NCI-H524 (cell line): ENCODE measurements around the gene IFITM5.
"Not testable (repeated sequence)": the region's sequence is repeated elsewhere in the genome, so short reads cannot be mapped to it uniquely, and the experiment has no call there.

ENCODE experiments used
- DNase-seq, 2 experiments: peaks; one replicate each; lab custom pipeline; 2025; lab: John Stamatoyannopoulos, UW

Gene IFITM5

DNA sequence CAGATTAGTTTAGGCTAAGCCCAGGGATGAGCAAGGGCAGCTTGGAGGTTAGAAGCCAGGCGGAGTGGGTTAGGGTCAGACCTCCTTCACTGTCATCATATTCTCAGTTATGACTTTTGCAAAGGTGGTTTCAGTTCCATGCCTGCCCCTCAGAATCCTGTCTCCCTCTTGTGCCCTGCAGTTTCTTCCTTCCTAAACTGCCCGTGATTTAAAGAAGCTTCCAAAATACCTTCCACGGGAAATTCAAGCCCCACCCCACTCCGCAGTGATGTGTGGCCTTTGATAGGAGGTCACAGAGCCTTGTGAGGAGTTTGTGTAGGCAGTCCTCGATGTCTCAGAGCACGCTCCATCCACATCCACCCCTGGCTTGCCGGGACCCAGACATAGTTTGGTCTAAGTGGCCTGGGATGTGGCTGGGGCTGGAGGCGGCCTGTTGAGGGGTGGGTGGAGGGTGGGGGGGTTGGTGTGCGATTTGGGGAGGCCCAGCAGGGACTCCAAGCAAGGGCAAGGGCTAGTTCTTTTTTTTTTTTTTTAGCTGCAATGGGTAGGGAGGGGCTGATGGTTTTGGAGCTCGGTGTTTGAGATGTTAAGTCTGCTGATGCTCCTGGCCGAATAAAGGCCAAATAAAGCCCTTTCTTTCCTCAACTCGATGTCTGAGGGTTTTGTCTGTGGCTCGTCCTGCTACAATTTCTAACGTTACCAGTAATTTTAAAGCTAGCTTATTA is 12.9 kb upstream of the IFITM5 start:
- no peak for DNase-seq

DNA sequence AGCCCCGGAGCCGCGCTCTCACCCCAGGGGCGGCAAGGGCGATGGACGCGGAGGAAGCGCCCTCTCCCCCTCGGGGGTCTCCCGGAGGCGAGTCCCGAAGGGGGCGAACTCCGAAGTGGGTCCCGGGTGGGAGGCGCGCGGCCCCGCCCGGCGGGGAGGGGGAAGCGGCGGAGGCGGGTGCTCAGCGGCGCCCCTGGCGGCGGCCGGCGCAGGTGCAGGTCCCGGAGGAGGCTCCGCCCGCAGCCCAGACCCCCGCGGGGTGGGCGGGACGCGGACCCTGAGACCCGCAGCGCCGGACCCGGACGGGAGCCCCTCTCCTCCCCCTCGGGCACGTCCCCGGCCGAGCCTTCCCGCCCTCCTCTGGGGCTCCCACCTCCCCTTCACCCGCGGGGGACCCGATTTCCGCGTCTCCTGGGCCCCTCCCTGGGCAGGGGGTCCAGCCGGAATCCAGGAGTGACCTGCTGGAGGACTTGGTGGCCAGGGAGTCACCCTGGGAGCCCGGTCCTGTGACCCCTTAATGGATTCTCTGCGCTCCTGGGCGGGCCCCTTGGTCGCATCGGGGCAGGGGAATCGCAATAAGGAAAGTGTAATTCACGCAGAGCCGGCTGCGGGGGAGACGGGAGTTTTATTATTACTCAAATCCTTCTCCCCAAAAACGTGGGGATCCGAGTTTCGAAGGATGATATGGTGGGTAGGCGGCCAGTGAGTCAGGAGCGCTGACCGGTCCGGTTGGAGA is 11.9 kb upstream of the IFITM5 start:
- not testable (repeated sequence) for DNase-seq

DNA sequence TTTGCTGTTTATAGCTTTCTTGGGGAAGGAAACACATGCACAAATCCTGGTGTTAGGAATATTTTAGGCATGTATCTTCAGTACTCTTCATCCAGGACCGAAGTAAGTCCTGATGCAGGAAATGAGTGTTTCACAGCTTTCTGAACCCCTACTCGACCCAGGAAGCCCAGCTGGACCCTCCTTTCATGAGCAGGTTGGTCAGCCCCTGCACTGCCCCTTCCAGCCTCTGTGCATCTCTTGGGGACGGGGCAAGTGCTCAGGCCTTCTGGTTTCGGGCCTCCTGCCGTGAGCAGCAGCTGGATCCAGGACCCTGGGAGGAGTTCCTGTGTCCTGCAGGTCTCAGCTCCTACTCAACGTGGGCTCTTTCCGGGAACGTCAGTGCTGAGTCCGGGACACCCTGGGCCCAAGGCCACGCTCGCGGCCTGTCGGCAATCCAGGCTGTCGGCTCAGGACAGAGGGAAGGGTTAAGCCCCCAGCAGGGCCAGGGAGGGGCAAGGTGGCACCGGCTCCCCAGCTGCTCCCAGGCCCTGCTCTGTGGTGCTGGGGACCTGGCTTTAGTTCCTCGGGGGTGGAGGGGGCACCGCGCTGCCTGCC is 10.8 kb upstream of the IFITM5 start:
- DNase-seq, result not testable (repeated sequence)

DNA sequence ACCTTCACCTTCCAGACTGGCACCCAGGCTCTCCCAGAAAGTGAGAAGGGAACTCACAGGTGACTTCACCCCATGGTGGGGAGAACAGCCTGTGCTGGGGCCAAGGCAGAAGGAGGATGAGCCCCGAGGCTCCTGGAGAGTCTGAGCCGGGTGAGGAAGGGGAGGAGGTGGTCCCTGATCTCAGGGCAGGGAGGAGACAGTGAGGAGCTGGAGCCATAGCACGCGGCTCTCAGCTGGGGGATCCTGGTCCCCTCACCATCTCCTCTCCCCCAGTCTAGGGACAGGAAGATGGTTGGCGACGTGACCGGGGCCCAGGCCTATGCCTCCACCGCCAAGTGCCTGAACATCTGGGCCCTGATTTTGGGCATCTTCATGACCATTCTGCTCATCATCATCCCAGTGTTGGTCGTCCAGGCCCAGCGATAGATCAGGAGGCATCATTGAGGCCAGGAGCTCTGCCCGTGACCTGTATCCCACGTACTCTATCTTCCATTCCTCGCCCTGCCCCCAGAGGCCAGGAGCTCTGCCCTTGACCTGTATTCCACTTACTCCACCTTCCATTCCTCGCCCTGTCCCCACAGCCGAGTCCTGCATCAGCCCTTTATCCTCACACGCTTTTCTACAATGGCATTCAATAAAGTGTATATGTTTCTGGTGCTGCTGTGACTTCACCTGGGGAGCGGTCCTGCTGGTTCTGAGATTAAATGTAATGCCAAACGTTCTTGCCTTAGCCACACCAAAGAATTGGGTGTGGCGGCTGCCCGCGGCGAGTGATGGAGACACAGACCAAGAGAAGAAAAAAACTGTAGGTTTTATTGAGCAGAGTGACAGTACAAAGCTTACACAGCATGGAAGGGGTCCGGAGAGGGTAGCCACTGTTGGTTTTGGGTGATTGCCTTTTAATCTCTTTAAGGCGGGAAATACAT is 9.7 kb upstream of the IFITM5 start:
- DNase-seq, result not testable (repeated sequence)

DNA sequence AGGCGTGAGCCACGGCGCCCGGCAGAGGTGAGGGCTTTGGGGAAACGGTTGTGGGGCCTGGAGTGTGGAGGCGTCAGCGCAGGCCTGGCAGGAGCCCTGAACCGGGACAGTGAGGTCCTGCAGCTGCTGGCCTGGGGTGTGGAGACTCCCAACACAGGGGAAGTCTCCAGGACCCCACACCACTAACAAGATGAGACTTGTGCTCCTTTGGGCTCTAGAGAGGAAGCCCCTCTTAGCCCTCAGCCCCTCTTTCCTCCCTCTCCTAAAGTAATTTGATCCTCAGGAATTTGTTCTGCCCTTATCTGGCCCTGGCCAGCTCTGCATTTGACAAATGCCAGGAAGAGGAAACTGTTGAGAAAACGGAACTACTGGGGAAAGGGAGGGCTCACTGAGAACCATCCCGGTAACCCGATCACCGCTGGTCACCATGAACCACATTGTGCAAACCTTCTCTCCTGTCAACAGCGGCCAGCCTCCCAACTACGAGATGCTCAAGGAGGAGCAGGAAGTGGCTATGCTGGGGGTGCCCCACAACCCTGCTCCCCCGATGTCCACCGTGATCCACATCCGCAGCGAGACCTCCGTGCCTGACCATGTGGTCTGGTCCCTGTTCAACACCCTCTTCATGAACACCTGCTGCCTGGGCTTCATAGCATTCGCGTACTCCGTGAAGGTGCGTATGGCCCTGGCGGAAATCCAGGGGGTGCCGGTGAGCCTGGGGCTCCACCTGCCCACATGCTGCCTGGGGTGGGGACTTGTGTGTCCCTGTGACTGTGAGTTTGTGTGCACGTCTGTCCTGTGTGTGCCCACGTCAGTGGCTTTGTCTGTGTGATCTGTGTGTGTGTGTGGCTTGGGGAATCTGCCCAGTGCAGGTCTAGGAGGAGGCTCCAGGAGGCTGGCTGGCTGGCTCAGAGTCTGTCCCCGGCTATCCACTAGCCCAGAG is 8.7 kb upstream of the IFITM5 start, which contains the start of gene IFITM2:
Gene IFITM2, plus strand, starts transcription at position 51 of the 943 bp plus-strand sequence. Its CDS starts 377 bp downstream, at position 428.
- DNase-seq, result not testable (repeated sequence)

DNA sequence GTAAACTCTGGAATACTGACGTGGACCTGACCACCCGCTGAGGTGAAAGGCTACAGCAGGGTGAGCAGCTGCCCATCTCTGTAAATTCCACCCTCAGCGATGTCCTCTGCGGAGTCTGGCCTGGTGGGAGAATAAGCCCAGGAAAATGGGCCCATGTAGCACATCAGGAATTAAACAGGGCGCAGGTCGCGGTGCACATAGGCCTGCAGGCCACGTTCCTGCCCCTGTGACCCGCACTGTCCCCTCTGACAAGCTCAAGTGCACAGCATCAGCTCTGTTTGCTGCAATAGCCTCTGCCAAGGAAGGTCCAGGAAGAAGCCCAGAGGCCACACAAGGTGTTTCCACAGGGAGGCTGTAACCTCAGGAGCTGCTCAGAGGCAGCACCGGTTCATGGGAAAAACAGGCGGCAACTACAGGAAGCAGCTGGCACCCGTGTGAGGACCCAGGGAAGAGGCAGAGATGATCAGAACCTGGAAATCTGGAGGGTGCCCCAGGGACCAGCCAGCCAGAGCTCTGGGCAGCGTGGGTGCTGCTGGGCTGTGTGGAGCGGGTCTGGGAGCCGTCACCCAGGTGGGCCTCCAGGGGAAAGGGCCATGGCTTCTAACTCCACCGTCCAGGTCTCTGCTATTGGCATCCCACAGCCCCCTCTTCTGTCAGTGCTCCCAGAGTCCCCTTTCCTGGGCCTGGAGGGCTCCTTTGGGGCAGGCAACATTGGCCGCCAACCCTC is 7.5 kb upstream of the IFITM5 start:
- DNase-seq, result no peak

DNA sequence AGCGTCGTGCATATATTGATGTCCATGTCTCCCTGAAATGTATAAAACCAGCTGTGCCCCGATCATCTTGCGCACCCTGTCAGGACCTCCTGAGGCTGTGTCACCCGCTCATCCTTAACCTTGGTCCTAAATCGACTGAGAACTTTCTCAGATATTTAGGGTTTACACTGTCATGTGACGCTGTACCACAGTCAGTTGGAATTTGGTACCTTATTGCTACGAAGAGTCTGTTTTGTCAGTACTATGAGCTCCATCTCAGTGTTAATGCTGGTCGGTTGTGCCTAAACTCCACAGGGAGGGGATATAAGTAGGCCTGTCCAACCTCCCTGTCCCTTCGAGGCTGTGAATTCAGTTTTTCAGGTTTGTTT is 6.5 kb upstream of the IFITM5 start:
- DNase-seq, result no peak

DNA sequence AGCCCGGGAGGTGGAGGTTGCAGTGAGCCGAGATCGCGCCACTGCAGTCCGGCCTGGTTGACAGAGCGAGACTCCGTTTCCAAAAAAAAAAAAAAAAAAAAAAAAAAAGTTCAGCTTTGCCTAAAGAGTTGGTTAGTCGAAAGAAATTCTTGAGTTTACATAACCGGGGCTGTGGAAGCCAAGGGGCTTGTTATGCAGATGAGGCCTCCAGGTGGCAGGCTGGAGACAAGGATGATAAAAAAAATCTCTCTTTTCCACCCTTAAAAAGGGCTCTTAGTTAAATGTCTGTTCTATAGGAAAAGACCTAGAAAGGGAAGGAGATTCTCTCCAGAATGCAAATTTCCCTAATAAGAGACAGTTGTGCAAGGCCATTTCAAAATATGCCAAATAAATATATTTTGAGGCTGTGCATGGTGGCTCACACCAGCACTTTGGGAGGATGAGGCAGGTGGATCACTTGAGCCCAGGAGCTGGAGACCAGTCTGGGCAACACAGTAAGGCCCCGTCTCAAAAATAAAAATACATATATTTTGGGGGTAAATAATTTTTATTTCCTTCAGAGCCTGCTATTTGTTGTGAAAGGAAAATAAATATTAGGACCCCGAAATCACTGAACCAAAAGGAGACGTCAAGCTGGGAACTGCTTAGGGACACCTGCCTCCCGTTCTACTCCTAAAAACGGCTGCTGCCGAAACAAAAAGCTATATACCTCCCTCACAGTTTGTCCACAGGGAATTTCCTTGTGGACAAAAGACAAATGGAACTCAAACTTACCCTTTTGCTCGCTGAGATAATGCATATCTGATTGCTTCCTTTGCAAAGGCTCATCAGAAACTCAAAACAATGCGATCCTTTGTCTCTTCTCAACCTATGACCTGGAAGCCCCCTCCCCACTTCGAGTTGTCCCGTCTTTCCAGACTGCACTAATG is 5.9 kb upstream of the IFITM5 start:
- peak in 1 of 2 experiments; percentile 35 for DNase-seq

DNA sequence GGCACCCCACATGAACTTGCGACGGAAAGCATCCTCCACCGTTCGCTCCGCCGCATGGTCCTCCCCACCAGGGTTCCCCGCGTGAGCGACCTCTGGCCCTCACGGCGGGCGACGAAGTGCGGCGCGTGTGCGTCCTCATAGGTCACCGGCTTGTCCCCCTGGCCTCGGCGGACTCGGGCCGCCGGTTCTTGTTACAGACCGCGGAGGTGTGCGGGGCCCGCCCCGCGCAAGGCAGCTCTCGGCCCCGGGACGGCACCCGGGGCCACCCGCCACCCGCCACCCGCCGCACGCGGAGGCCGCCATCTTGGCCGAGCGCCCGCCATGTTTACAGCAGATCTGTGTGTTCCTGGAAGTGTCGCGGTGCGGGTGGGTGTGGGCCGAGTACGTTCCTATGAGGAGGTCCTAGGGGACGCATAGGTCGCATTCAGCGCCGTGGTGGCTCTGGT is 4.8 kb upstream of the IFITM5 start:
- DNase-seq, result no peak

DNA sequence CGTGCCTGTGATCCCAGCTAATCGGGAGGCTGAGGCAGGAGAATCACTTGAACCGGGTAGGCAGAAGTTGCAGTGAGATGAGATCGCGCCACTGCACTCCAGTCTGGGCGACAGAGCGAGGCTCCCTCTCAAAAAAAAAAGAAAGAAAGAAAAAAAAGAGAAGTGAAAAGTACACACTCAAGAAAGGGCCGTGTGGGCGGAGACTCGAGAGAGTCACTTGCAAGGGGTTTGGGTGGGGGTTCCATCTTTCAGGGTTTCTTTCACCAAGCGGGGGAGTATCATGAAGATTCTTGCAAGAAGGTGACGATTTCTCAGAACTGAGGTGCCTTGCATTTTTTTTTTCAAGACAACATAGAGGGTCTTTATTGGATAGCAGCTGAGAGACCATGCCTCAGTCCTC is 4.0 kb upstream of the IFITM5 start:
- no peak for DNase-seq

DNA sequence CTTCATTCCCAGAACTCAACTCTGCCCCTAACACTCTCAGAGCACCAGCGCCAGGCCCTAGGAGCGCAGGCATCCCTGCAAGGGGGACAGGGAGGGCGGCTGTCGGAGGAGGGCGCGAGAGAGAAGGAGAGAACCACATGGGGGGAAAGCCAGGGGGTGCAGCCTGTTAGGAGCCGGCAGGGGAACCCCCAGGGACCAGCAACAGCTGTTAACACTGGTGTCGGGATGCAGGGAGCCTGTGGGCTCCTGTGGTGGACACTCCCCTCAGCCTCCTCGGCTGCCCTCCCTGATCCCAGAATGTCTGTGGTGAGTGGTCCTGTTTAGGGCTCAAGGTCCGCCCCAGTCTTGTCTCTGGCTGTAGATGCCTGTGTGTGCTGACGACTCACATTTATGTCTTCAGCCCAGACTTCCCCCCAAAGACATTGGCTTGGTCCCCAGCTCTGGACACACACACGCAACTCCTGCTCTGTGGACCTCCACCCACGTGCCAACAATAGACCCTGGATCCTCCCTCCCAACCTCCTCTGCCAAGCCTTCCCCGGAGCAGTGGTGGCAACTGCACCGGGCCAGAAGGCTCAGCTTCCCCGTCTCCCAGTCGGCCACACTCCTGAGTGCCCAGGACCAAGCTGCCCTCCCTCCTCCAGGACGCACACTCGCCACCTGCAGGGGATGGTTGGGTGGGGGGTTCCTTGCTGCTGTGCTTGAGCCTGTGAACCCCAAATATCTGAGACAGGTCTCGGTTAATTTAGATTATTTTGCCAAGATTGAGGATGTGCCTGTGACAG is 817 bp upstream of the IFITM5 start:
- peak; percentile 10 to 70 for DNase-seq

DNA sequence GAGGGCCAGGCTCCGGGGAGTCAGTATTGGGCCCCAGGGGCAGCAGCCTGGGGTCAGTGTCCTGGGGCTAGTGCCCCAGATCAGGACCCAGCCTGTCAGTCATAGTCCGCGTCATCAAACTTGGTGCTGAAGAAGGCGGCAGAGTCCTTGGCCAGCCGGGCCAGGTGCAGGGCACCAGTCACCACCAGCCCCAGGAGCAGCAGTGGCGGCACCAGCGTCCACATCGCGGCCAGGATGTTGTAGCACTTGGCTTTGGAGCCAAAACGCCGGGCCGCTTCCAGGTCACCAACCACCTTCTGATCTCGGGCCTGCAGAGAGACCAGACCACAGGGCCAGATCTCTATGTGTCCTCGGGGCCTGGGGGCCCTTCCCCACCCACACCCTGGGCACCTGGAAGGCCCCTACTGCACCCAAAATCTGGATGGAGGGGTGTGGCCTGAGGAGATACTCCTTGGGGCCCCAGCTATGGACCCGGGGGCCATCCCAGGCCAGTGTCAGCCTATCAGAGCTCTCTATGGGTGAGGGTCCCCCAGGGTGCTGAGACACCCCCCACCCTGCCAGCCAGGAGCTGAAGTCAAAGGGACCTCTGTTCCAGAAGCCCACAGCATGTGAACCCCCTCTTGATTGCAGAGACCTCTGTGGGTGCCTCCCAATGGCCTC is 790 bp downstream of the IFITM5 start:
- no peak for DNase-seq

DNA sequence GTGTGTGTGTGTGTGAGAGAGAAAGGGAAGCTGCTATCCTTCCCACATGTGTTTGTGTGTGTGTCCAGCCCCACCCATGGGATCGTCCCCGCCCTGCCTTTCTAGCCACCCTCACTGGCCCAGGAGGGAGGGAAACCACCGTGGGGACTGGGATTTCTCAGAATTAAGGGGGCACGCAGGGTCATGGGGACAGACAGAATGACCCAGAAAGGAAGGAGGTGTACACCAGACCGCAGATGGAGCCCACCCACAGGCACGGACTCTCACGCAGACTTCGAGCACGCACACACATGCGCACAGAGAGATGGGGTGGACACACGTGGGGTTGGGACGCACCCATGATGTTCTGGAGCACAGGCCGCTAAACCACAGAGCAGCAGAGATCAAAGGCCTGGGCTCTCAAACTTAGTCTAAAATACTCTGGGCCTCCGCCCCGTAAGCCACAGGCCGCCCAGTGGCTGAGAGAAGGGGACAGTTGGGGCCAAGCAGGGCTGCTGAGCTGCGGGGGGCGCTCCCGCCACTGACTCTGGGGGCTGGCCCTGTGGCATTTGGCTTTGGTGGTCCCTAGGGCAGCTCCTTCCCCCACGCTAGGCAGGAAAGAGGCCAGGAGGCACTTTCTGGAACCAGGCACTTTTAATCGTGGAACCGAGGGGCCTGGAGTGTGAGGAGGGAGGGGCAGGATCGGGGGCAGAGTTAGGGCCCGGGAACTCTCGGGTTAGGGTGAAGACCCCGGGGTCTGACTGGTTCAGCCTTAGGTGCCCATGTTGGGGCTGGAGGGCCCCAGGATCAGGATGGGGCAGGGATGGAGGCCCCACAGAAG is 1.5 kb downstream of the IFITM5 start:
- no peak for DNase-seq

DNA sequence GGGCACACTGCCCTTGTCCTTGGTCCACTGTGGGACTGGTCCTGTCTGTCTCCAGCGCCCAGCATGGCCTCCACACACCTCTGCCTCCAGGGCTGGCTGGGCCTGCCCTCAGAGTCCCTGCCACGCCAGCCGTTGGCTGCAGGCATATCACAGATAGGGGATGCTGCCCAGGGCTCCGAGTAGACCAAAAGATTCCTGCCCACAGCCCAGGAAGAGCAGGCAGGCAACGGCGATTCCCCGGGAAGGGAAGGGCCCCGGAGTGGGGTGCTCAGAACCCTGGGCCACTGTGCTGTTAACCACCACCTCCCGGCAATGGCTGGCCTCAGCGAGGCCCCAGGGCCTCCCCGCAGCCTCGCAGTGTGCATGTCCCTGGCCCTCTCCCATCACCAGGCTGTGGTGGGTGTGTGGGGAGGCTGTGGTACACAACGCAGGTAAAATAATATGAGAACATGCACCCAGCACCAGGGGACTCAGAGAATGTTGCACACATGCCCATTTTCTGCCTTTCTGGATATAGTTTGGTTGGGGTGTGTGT is 2.2 kb downstream of the IFITM5 start:
- DNase-seq, result no peak

DNA sequence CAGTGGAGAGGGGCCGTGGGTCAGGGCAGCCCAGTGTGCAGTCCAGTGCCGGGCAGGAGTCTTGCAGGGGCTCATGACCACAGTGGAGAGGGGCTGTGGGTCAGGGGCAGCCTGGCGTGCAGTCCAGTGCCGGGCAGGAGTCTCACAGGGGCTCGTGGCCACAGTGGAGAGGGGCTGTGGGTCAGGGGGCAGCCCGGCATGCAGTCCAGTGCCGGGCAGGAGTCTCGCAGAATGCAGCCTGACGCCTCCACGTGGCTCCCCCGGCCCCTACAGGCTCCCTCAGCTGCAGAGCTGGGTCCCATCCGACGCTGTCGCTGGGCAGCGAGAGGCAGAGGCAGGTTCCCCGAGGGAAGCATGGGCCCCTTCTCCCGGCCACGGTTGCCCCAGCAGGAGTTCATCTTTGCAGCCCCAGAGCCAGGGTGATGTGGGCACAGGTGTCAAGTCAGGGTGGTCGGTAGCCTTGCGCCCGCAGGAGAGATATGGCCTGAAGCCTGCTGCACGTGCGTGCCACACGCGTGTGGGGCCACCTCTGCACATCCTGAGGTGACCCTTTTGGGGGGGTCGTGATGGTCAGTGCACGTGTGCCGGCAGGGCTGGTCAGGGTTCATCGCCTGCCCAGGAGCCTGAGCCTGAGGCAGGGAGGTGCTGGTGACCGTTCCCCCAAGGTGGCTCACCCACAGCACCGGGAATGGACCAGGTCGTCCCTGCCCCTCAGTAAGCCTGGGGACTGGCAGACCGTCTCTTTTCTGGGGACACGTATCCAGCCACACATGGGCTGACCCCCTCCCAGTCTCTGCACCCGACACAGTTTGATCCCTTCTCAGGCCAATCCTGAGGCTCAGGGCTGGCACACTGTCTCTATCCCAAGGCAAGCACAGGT is 2.9 kb downstream of the IFITM5 start:
- DNase-seq, result no peak
